PFSK-1 (cell line): ENCODE measurements around the gene SGK1.

Experiments
- FOXP2 ChIP-seq: optimal IDR thresholded peaks from 2 replicates; pipeline ENCODE3; 2011; ENCODE audit warnings: borderline replicate concordance, control low read depth, inconsistent platforms; ENCODE audit not compliant: insufficient read depth; ENCODE audit errors: extremely low read length, extremely low read depth
- POLR2AphosphoS5 ChIP-seq: IDR thresholded peaks from 2 replicates; pipeline ENCODE4 v1.6.1; 2012; ENCODE audit warnings: low read depth, mild to moderate bottlenecking, control low read depth, low read length, moderate library complexity
- REST ChIP-seq, 2 experiments: IDR thresholded peaks; 2 replicates each; pipeline versions ENCODE4 v1.6.1 to v1.8.0; 2011 to 2012; ENCODE audit warnings: low read depth in 2 of 2, low read length in 2 of 2, control low read depth in 1 of 2, inconsistent platforms in 1 of 2, mild to moderate bottlenecking in 1 of 2, moderate library complexity in 1 of 2; ENCODE audit not compliant: insufficient read depth in 1 of 2
- TAF1 ChIP-seq: IDR thresholded peaks from 2 replicates; pipeline ENCODE4 v1.6.1; 2012; ENCODE audit warnings: low read length, control low read depth, borderline replicate concordance; ENCODE audit not compliant: insufficient read depth

- TF ChIP-seq REST (IDR thresholded peaks at IDR 0.05; ENCODE audit: insufficient read depth in 1 of 2, low read depth in 2 of 2, low read length in 2 of 2) (no peak), POLR2AphosphoS5 (no peak), TAF1 (no peak), FOXP2 (no peak)
Observed at GRCh38 chr6:134199848-134200606, 117.9 kb downstream of the SGK1 start.
